GM19035 (cell line): ENCODE measurements around the gene SLC25A51.
A peak's percentile ranks its signal among the peaks of the same experiment; 100 is the strongest.

Experiments
- ATAC-seq: cut with Tn5 transposase; IDR thresholded peaks from one replicate; pipeline ENCODE4 v1.9.1; 2021; ENCODE audit not compliant: unreplicated experiment

SLC25A51 gene

GRCh38 chr9:37903647-37904444 is at the start of gene SLC25A51:
TSS of gene SLC25A51 (minus strand) at chr9:37904127. CDS start at chr9:37888550, 15,577 bp downstream.
- ATAC-seq = peak; percentile 85

- no peak for ATAC-seq
These were observed 49.4 kb upstream of the SLC25A51 start for GRCh38 chr9:37953206-37953774.

DNA sequence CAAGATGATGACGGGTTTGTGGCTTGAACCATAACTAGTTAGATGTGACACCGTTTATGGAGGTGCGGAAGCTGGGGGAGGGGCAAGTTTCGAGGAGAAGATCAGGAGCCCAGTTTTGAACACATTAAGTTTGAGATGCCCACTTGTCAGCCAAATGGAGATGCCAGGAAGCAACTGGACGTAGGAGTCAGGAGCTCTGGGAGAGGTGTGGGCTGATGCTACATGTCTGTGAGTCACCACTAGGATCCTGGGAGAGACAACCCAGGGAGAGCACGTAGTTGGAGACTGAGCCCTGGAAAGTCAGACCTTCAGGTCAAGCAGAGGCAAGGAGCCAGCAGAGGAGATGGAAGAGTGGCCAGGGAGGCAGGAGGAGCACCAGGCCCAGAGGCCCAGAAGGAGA is 48.8 kb upstream of the SLC25A51 start:
- no peak for ATAC-seq

- no peak for ATAC-seq
These were observed 47.9 kb upstream of the SLC25A51 start for GRCh38 chr9:37951671-37952449.

- ATAC-seq = no peak
These were observed 46.6 kb upstream of the SLC25A51 start for GRCh38 chr9:37950561-37950960.

DNA sequence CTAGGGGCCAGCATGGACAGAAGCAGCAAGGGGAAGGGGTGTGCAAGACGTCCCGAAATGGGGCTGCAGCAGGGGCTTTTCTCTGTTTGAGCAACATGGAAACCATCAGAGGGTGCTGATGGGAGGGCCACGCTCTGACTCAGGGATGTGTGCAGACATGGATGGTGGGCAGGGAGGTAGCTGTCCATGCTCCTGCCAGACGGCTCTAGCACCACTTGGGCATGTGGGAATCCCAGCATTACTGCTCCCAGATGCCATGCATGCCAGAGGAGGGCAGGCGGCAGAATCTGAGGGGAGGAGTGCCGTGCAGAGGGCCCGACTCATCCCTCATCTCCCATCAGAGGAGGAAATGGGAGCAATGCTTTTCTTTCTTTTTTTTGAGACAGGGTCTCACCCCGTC is 45.6 kb upstream of the SLC25A51 start:
- ATAC-seq = no peak

GRCh38 chr9:37948417-37948980 is 44.6 kb upstream of the SLC25A51 start:
- ATAC-seq = no peak

DNA sequence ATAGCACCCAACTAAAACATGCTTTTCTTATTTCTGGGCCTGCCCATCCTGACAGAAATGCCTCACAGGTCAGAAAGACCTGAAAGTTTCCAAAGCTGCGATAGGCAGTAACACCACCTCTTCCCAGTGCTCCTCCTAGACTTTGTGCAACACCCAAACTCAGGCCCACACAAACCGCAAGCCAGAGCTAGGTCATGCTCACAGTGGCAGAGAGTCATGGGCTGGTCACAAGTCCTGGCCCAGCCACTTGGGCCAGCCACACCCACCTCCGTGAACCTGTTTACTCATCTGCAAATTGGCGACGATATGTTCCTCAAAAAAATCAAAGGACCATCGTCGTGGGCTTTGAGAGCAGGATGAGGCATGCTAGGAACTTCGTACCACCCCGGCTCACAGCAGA is 44.0 kb upstream of the SLC25A51 start:
- ATAC-seq = no peak

GRCh38 chr9:37947471-37947870 is 43.5 kb upstream of the SLC25A51 start:
- ATAC-seq = no peak

DNA sequence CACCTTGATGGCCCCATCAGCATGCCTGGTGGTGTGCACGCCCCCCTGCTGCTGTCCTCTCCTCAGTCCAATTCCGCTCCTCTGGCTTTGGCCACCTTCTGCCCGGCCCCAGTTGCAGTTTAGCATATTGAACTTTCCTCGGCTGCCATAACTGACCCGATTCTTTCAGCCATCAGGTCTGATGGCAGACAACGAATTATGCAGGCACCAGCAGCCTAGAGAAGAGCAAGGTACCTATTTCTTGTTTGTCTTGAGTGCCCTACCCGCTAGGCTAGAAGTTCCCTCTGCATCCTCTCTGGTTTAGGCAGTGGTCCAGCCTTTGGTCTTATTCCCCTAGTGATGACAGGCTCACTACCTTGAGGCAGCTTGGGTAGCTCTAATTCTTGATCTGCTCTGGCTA is 43.0 kb upstream of the SLC25A51 start:
- no peak for ATAC-seq

DNA sequence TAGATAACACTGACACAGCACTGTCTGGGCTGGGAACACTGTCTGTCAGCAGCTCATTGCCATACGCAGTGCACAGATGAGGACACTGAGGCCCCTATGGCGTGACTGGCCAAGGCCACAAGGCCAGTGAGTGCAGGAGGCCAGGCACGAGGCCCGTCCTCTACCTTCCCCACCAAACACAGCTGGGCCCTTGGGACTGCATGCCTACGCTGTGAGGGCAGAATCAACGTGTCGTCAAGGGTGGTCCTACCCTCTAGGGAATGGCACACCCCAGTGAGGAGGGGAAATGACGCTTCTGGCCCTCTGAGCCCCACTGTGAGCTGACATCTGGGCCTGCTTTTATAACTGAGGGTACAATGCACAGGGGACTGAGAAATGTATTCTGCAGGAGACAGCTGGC is 42.1 kb upstream of the SLC25A51 start:
- ATAC-seq = no peak

DNA sequence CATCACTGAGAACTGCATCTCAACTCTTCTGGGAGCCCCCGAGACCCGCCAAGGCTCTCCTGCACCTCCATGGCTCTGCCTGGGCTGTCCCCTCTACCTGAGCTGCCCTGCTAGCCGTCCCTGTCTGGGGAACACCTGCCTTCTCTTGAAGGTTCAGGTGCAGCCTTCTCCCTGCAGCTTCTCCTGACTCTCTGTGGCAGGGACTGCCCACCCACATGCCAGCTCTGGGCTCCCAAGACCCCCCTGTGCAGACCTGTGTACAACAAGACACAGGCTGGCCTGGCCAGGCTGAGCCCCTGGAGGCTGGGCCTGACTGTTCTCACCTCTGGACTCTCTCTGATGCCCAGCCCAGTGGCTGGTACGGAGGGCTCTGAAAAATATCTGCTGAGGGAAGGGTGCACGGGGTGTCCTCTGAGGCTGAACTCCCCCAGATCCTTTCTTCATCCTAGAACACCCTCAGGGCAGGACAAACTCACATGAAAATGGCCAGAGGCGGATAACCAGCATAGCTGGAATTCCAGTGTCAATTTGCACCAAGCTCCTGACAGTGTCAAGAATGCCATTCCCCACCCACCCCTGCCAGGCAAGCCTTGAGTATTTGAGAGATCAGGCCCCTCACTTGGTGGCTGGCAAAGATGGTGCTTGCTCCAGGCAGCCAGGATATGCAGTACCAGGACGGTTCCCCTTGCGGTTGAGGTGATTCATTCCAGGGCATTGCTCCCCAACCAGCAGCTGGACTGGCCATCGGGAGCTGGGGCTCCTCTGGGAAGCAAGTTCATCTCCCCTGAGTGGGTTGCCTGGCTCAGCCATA is 40.9 kb upstream of the SLC25A51 start:
- ATAC-seq = no peak

GRCh38 chr9:37944266-37944650 is 40.3 kb upstream of the SLC25A51 start:
- no peak for ATAC-seq

DNA sequence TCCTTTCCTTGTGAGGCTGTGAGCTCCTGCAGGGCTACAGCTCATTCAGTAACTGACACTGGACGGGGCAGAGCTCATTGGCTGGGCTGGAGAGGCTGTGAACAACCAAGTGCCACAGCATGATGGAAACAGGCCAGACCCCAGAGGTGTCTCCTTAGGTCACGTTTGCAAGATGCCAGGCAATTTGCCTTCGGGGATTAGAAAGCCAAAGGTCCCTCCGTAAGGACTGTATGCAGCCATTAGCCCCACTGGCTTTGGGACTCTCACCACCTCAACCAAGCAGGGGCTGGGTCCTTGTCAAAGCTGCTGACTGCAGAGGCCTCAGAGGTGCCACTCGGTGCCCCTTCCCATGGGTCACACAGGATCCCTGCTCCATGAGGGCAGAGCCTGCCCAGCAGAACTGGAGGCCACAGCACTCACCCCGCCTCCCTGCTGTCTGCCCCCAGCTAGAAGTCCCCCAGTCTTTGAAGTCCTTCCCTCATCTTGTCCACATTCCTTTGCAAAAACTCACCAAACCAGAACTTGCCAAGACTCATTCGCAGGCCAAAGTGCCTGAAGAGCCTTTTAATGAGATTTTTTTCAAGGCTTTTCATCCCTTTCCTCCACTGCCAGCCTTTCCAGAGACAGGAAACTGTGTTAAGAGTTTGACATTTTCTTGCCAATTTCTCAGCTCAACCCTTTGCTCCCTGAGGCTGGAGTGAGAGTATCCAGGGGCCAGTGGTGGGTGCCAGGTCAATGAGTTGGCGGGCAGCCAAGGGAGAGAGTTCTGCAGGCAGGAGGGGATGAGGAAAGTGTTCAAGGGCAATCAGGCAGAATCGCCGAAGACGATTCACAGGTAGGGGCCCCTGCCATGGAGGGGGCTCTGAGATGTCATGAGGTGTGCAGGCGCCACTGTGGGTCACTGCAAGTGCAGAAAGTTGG is 39.7 kb upstream of the SLC25A51 start:
- ATAC-seq = no peak

- ATAC-seq = no peak
These were observed 38.9 kb upstream of the SLC25A51 start for GRCh38 chr9:37942621-37943344.

GRCh38 chr9:37941253-37941652 is 37.3 kb upstream of the SLC25A51 start:
- ATAC-seq = no peak

- no peak for ATAC-seq
These were observed 35.7 kb upstream of the SLC25A51 start for GRCh38 chr9:37939575-37940095.

- ATAC-seq = no peak
These were observed 34.4 kb upstream of the SLC25A51 start for GRCh38 chr9:37938121-37938891.
